ENCODE results near the gene TUBA8. TPM values are rescaled to one million over a fixed set of nuclear protein-coding genes. Genes with fewer than 3 reads are reported as not detected.
"Not testable (repeated sequence)": the region's sequence is repeated elsewhere in the genome, so short reads cannot be mapped to it uniquely, and the experiment has no call there.

TUBA8 gene
- total RNA-seq, 1 donor: 0.36 TPM

DNA sequence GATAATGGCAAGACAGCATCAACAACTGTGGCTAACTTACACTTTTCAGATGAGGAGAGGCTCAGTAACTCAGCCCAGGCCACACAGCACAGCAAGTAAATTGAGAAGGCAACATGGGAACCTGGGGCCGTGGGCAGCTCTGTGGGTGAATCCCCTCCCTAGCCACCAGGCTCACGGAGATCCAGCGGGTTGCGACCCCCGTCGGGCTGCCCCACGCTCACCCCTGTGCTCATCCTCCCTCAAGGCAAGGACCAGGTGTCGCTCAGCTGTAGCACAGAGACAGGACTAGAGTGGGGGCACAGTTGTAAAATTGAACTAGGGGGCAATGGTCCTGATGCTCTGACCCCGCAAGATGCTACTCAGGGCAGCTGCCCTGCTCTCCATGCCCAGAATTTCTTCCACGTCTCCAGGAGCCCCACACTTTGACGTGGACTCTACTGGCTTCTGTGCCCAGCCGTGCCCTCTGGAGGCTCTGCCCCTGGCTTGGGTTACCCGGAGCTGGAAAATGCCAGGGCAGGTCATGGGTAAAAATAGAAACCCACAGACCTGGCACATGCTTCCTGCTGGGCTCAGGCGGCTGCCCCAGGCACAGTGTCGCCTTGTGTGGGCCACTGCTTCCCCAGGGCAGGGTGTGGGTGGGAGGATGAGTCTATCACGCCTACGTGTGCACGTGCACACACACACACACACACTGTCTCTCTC, 9.0 kb downstream of the TUBA8 start:
- H3K79me2 ChIP-seq (ENCODE audit: insufficient read depth, low read length): no peaks in the 10 kb centered on the region
- H3K27me3 ChIP-seq (ENCODE audit: insufficient read depth, low read length): no peaks in the 10 kb centered on the region
- no peaks in the 10 kb centered on the region for H3K36me3 ChIP-seq (ENCODE audit: insufficient read depth, low read length)
- no peaks in the 10 kb centered on the region for H3K4me1 ChIP-seq (ENCODE audit: insufficient read depth, low read length)
- no peaks in the 10 kb centered on the region for H3K9me3 ChIP-seq (ENCODE audit: low read depth, low read length)
- DNase-seq (ENCODE audit: insufficient read length, low spot score, missing footprints): no peak
- H2AFZ ChIP-seq (ENCODE audit: low read length): no peak overlapping the region
- no peak overlapping the region for H3K4me2 ChIP-seq (ENCODE audit: insufficient read depth, low read length)
- no peak overlapping the region for H3K27ac ChIP-seq (ENCODE audit: low read depth, low read length)
- TF ChIP-seq, protein P1, sequence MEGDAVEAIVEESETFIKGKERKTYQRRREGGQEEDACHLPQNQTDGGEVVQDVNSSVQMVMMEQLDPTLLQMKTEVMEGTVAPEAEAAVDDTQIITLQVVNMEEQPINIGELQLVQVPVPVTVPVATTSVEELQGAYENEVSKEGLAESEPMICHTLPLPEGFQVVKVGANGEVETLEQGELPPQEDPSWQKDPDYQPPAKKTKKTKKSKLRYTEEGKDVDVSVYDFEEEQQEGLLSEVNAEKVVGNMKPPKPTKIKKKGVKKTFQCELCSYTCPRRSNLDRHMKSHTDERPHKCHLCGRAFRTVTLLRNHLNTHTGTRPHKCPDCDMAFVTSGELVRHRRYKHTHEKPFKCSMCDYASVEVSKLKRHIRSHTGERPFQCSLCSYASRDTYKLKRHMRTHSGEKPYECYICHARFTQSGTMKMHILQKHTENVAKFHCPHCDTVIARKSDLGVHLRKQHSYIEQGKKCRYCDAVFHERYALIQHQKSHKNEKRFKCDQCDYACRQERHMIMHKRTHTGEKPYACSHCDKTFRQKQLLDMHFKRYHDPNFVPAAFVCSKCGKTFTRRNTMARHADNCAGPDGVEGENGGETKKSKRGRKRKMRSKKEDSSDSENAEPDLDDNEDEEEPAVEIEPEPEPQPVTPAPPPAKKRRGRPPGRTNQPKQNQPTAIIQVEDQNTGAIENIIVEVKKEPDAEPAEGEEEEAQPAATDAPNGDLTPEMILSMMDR (IDR thresholded peaks at IDR 0.05; ENCODE audit: extremely low read depth, low read depth, low read length): no peak
- H3K4me3 ChIP-seq (ENCODE audit: insufficient read depth, low read length): no peak overlapping the region
- no peaks in the 10 kb centered on the region for H4K20me1 ChIP-seq (ENCODE audit: insufficient read depth, low read length)

DNA sequence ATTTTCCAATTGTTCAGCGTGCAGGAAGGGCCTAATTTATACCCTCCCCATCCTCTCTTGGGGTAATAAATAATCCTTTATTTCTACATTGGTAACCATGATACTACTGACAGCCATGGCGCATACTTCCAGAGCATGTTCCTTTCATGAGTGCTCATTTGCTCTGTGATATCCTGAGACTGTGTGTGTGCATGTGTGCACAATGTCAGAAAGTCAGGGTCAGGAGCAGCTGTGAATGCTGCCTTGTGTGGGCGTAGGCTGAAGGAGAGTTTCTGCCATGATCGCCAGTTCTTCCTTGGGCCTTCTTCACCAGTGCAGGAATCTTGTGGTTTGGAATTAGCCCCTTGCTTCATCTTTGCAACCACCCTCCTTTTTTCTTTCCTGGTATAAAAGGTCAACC, 10.2 kb downstream of the TUBA8 start:
- H3K79me2 ChIP-seq (ENCODE audit: insufficient read depth, low read length): no peaks in the 10 kb centered on the region
- no peak overlapping the region for H3K27ac ChIP-seq (ENCODE audit: low read depth, low read length)
- no peaks in the 10 kb centered on the region for H3K36me3 ChIP-seq (ENCODE audit: insufficient read depth, low read length)
- no peaks in the 10 kb centered on the region for H3K9me3 ChIP-seq (ENCODE audit: low read depth, low read length)
- TF ChIP-seq, protein P1 (IDR thresholded peaks at IDR 0.05; ENCODE audit: extremely low read depth, low read depth, low read length): no peak
- no peak overlapping the region for H3K4me2 ChIP-seq (ENCODE audit: insufficient read depth, low read length)
- no peak for DNase-seq (ENCODE audit: insufficient read length, low spot score, missing footprints)
- no peaks in the 10 kb centered on the region for H4K20me1 ChIP-seq (ENCODE audit: insufficient read depth, low read length)
- no peak overlapping the region for H3K4me3 ChIP-seq (ENCODE audit: insufficient read depth, low read length)
- H3K4me1 ChIP-seq (ENCODE audit: insufficient read depth, low read length): no peaks in the 10 kb centered on the region
- H2AFZ ChIP-seq (ENCODE audit: low read length): no peak overlapping the region
- no peaks in the 10 kb centered on the region for H3K27me3 ChIP-seq (ENCODE audit: insufficient read depth, low read length)

DNA sequence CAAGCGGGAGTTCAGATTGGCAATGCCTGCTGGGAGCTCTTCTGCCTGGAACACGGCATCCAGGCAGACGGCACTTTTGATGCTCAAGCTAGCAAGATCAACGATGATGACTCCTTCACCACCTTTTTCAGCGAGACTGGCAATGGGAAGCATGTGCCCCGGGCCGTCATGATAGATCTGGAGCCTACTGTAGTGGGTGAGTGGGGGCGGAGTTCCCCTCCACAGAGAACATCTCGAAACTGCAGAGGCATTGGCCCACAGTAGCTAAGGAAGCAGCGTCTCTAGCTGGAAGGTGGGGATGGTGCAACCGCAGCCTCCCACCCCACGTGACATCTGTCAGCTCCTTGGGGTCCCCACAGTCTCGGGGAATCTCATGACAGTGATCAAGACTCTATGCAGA, 10.9 kb downstream of the TUBA8 start:
- no peak overlapping the region for H3K27ac ChIP-seq (ENCODE audit: low read depth, low read length)
- H3K4me3 ChIP-seq (ENCODE audit: insufficient read depth, low read length): no peak overlapping the region
- no peaks in the 10 kb centered on the region for H4K20me1 ChIP-seq (ENCODE audit: insufficient read depth, low read length)
- H3K36me3 ChIP-seq (ENCODE audit: insufficient read depth, low read length): no peaks in the 10 kb centered on the region
- no peak overlapping the region for H3K4me2 ChIP-seq (ENCODE audit: insufficient read depth, low read length)
- TF ChIP-seq, protein P1 (IDR thresholded peaks at IDR 0.05; ENCODE audit: extremely low read depth, low read depth, low read length): no peak
- H3K9me3 ChIP-seq (ENCODE audit: low read depth, low read length): no peaks in the 10 kb centered on the region
- no peak for DNase-seq (ENCODE audit: insufficient read length, low spot score, missing footprints)
- H3K27me3 ChIP-seq (ENCODE audit: insufficient read depth, low read length): no peaks in the 10 kb centered on the region
- H2AFZ ChIP-seq (ENCODE audit: low read length): no peak overlapping the region
- H3K79me2 ChIP-seq (ENCODE audit: insufficient read depth, low read length): no peaks in the 10 kb centered on the region
- H3K4me1 ChIP-seq (ENCODE audit: insufficient read depth, low read length): no peaks in the 10 kb centered on the region

DNA sequence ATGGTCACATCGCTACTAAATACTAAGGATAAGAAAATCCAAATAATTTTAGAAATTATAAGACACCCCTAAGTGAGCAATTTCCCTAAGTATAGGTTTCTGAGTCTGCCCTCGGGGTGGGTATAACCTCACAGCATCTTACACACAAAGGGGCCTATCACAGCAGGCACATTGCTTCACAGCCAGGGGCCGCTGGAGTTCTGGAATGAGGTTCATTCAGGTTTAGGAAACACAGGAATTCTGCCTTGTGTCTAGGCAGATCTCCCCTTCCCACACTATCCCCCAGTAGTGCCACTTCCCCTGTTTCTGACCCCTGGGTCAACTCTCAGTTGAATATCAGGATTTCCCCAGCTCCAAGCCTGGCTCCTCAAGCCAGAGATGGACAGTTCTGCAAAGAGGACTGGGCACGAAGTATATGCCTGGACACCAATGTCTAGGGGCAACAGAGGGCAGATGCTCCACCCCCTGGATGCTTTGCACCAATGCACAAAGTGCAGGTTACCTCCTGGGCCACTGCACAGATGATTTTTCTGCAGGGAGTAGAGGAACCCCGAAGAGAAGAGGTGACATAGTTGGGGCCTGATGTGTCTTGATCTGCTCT, 11.4 kb downstream of the TUBA8 start:
- Histone ChIP-seq H3K36me3 (ENCODE audit: insufficient read depth, low read length) (no peaks in the 10 kb centered on the region), H3K4me3 (ENCODE audit: insufficient read depth, low read length) (no peak overlapping the region), H3K79me2 (ENCODE audit: insufficient read depth, low read length) (no peaks in the 10 kb centered on the region), H3K27ac (ENCODE audit: low read depth, low read length) (no peak overlapping the region), H4K20me1 (ENCODE audit: insufficient read depth, low read length) (no peaks in the 10 kb centered on the region), H3K4me2 (ENCODE audit: insufficient read depth, low read length) (no peak overlapping the region), H3K27me3 (ENCODE audit: insufficient read depth, low read length) (no peaks in the 10 kb centered on the region), H3K9me3 (ENCODE audit: low read depth, low read length) (no peaks in the 10 kb centered on the region), H2AFZ (ENCODE audit: low read length) (no peak overlapping the region), H3K4me1 (ENCODE audit: insufficient read depth, low read length) (no peaks in the 10 kb centered on the region)
- TF ChIP-seq, protein P1 (IDR thresholded peaks at IDR 0.05; ENCODE audit: extremely low read depth, low read depth, low read length): no peak
- DNase-seq (ENCODE audit: insufficient read length, low spot score, missing footprints): no peak

GRCh38 chr22:18123476-18124025, 12.9 kb downstream of the TUBA8 start:
- H3K79me2 ChIP-seq (ENCODE audit: insufficient read depth, low read length); H3K27me3 ChIP-seq (ENCODE audit: insufficient read depth, low read length); H3K9me3 ChIP-seq (ENCODE audit: low read depth, low read length); DNase-seq (ENCODE audit: insufficient read length, low spot score, missing footprints); H3K27ac ChIP-seq (ENCODE audit: low read depth, low read length); H3K36me3 ChIP-seq (ENCODE audit: insufficient read depth, low read length); H3K4me2 ChIP-seq (ENCODE audit: insufficient read depth, low read length); H3K4me1 ChIP-seq (ENCODE audit: insufficient read depth, low read length); H3K4me3 ChIP-seq (ENCODE audit: insufficient read depth, low read length); H2AFZ ChIP-seq (ENCODE audit: low read length); H4K20me1 ChIP-seq (ENCODE audit: insufficient read depth, low read length): not testable (repeated sequence)
